ENCODE measurements around the gene CHAC1. TPM values are rescaled to one million over a fixed set of nuclear protein-coding genes. Genes with fewer than 3 reads are reported as not detected.

Gene CHAC1, protein sequence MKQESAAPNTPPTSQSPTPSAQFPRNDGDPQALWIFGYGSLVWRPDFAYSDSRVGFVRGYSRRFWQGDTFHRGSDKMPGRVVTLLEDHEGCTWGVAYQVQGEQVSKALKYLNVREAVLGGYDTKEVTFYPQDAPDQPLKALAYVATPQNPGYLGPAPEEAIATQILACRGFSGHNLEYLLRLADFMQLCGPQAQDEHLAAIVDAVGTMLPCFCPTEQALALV
- total RNA-seq = 28.5 TPM

DNA sequence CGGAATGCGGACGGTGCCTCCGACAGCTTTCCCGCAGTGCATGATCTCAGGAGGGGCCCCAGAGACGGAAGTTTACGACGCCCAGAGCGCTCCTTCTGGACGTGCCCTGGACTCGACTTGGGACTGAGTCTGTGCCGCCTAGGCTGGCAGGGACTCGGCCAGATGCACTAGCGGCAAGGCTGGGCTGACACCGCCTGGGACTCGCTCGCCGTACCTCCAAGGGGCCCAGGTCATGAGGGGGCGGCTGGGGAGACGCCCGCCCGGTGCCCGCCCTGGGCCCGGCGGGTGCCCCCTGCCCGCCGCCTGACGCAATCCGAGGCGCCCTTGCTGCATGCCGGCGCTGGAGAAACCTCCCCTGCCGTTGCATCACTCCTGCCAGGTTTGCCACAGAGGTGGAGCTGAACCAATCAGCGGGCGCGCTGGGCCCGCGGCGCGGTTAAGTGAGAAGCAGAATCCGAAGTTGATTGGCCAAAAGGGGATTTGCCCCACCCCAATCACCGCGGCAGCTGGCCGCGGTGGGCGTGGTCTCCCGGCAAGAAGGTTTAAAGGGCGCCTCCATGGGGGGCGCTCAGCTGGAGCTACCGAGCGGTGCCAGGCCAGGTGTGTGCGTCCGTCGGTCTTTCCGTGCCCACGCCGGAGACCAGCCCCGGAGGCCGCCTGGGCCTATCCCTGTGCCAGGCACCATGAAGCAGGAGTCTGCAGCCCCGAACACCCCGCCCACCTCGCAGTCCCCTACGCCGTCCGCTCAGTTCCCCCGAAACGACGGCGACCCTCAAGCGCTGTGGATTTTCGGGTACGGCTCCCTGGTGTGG, at the start of gene CHAC1:
CHAC1 (plus strand) TSS at position 571 of the 812 bp plus-strand sequence; CDS start at position 684, 113 bp downstream.
- H3K27ac ChIP-seq = peak within 1 kb of the TSS; percentile 80 to 88
- TF ChIP-seq, protein P1, sequence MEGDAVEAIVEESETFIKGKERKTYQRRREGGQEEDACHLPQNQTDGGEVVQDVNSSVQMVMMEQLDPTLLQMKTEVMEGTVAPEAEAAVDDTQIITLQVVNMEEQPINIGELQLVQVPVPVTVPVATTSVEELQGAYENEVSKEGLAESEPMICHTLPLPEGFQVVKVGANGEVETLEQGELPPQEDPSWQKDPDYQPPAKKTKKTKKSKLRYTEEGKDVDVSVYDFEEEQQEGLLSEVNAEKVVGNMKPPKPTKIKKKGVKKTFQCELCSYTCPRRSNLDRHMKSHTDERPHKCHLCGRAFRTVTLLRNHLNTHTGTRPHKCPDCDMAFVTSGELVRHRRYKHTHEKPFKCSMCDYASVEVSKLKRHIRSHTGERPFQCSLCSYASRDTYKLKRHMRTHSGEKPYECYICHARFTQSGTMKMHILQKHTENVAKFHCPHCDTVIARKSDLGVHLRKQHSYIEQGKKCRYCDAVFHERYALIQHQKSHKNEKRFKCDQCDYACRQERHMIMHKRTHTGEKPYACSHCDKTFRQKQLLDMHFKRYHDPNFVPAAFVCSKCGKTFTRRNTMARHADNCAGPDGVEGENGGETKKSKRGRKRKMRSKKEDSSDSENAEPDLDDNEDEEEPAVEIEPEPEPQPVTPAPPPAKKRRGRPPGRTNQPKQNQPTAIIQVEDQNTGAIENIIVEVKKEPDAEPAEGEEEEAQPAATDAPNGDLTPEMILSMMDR (IDR thresholded peaks at IDR 0.05) = peak; percentile 0 to 18 (median 11)
- H3K36me3 ChIP-seq = no peaks in the 10 kb centered on the region
- peaks cover 7 to 35% of the 10 kb centered on the region in 2 donors for H3K4me1 ChIP-seq
- H3K9me3 ChIP-seq = no peaks in the 10 kb centered on the region
- H3K4me3 ChIP-seq = peak within 1 kb of the TSS; percentile 64 to 96
- DNase-seq (ENCODE audit: low spot score in 2 of 2) = peak; percentile 90 to 98
- intact Hi-C loops (cut with DNase I) = loop anchor here (1.0 to 2.0 kb wide), 3 partner anchors 11 to 46 kb away; no protein-coding TSS in a partner anchor
- no peaks in the 10 kb centered on the region for H3K27me3 ChIP-seq

DNA sequence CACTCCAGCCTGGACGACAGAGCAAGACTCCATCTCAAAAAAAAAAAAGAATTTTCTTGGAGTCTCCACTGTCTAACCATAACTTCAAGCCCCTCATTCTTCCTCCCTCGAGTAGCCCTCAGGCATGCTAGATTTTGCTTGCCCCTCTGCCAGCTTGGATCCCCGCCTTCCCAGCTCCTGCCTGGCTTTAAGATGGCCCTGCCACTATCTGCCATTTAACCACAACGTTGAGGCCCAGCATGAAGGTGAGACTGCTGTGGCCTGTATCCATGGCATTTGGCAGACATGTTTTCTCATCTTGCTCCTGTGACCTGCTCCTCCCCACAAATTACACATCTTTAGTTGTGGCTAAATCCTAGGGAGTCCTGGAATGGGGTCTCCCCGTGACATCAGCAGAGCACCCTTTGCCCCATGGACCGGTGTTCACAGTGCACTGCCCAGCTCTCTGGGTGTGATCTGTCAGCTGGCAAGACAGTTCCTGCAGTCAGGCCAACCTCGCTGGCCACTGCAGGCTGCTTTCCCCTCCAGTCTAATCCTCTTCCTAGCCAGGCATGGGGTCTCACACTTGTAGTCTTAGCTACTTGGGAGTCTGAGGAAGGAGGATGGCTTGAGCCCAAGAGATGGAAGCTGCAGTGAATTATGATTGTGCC, 48.6 kb upstream of the CHAC1 start:
- peaks cover 19 to 24% of the 10 kb centered on the region in 2 donors for H3K4me1 ChIP-seq

DNA sequence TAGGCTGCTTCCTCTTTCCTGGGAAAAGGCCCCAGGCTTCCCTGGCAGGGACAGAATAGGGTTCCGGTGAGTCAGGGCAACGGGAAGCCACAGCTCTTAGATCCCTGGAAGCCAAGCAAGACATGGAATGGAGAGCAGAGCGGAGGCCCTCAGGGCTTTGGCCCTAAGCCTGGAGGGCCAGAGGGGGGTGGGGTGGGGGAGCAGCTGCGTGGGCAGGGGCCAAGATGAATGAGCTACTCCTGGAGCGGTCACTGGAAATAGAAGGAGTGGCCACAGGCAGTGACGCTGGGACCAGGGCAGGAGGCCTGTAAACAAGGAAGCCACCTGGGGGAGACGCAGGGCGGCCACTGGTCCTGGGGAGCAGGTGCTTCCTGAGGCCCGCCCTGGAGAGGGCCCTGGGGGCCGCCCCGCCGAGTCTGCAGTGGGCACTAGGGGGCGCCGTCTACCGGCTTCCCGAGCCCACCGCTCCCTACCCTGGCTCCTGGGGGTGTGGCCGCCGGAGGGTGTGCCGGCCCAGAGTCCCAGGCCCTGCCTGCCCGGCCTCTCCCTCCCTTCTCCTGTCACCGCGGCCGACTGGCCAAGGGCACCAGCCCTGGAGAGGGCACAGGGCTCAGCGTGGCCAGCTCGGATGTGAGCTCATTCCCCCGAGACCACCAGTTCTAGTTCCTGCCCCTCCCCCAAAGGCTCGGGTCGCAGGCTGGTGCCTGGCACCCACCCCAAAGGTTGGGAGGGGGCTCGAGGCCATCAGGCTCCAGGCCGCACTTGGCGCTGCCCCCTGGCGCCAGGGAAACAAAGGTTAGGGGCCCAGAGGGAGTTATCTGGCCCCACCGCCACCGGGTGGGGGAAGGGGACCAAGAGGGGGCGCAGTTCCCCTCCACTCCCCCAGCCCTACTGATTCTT, 46.9 kb upstream of the CHAC1 start:
- H3K27me3 ChIP-seq = no peaks in the 10 kb centered on the region
- H3K27ac ChIP-seq = peak overlapping the region; percentile 96
- DNase-seq (ENCODE audit: low spot score in 2 of 2) = peak; percentile 79 to 95
- H3K4me3 ChIP-seq = peak overlapping the region; percentile 32 to 66
- H3K9me3 ChIP-seq = no peaks in the 10 kb centered on the region
- H3K36me3 ChIP-seq = peaks cover 18 to 24% of the 10 kb centered on the region in 2 donors
- TF ChIP-seq, protein P1 (IDR thresholded peaks at IDR 0.05) = peak; percentile 75 to 82 (median 75)
- peaks cover 19 to 24% of the 10 kb centered on the region in 2 donors for H3K4me1 ChIP-seq
- intact Hi-C loops (cut with DNase I) = loop anchor here (1.0 to 5.0 kb wide), 7 partner anchors 12 to 426 kb away; partner anchors contain the start of genes CHAC1, NUSAP1, OIP5 and VPS18

More for the DNA sequence above, 48.6 kb upstream of the CHAC1 start:
- peak overlapping the region; percentile 96 for H3K27ac ChIP-seq
- no peak for DNase-seq (ENCODE audit: low spot score in 2 of 2)
- peaks cover 34 to 40% of the 10 kb centered on the region in 2 donors for H3K36me3 ChIP-seq
- H3K4me3 ChIP-seq = no peak overlapping the region
- H3K9me3 ChIP-seq = no peaks in the 10 kb centered on the region
- intact Hi-C loops (cut with DNase I) = loop anchor here (1.0 to 5.0 kb wide), 5 partner anchors 114 to 428 kb away; partner anchors contain the start of genes CHP1, EXD1, INO80 and NUSAP1
- no peaks in the 10 kb centered on the region for H3K27me3 ChIP-seq
- TF ChIP-seq, protein P1 (IDR thresholded peaks at IDR 0.05) = no peak

DNA sequence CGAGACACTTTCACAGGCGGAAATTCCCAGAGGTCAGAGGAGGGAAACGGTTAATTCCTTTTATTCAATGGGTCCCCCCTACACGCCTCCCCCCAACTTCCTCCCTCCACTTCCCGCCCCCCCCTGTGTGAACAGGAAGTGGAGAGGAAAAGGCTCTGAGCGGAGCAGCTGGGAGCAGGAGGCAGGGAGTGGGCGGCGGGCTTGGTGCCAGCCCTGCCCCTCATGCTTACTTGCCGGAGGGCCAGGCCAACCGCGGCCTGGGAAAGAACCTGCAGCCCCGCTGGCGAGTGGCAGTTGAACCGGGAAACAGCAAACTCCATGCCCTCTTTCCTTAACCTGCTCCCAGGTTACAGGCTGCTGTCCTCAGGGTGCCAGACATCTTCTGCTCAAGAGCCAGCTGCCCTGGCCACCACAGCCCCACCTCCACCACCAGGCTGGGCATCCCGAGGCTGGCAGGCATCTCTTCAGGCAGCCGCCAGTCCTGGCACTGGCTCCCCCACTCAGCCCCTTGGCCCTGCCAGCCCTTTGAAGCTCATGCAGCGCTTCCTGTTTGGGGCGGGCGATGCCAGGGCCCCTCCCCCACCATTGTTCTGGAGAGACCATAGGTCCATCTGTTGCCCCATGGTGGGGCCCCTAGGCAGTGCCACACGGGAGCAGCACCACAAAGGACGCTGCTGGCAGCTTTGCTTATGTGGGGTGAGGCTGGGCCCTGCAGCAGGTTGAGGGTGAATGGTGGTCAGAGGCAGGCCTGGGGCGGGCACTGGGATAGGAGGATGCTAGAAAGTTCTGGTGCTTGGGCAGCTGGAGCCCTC, 46.1 kb upstream of the CHAC1 start:
- no peaks in the 10 kb centered on the region for H3K27me3 ChIP-seq
- H3K9me3 ChIP-seq = no peaks in the 10 kb centered on the region
- peak overlapping the region; percentile 96 for H3K27ac ChIP-seq
- peak overlapping the region; percentile 32 to 66 for H3K4me3 ChIP-seq
- intact Hi-C loops (cut with DNase I) = loop anchor here (1.0 to 5.0 kb wide), 7 partner anchors 13 to 425 kb away; partner anchors contain the start of genes CHAC1, NUSAP1, OIP5 and VPS18
- TF ChIP-seq, protein P1 (IDR thresholded peaks at IDR 0.05) = no peak
- DNase-seq (ENCODE audit: low spot score in 2 of 2) = peak in 1 of 2 donors; percentile 77
- H3K36me3 ChIP-seq = peaks cover 13 to 17% of the 10 kb centered on the region in 2 donors
- H3K4me1 ChIP-seq = peaks cover 19 to 24% of the 10 kb centered on the region in 2 donors

Measured in ascending aorta (tissue), 2 donors.